ENCODE measurements around the gene IFNL1. TPM values are rescaled to one million over a fixed set of nuclear protein-coding genes. Genes with fewer than 3 reads are reported as not detected.

Gene IFNL1
- polyA plus RNA-seq (2013, experiment 1 of 2) = not detected
- not detected for polyA plus RNA-seq (2013, experiment 2 of 2)

DNA sequence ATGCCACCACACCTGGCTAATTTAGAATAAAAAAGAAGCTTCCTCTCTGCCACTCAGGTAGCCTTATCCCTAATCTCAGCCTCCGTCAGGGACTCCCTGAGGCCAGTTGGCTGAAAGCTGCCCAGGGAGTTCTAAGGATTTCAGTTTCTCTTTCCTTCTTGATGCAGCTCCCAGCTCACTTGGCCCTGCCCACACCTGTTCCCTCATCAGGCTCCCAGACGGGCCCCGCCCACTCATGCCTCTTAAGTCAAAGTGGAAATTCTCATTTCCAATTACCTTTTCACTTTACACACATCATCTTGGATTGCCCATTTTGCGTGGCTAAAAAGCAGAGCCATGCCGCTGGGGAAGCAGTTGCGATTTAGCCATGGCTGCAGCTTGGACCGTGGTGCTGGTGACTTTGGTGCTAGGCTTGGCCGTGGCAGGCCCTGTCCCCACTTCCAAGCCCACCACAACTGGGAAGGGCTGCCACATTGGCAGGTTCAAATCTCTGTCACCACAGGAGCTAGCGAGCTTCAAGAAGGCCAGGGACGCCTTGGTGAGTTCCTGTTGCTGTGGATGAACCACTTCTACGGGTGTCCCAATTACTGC, at the start of gene IFNL1:
TSS of gene IFNL1 (plus strand) at position 353 of the 591 bp plus-strand sequence. CDS start at position 368, 15 bp downstream.
- Histone ChIP-seq H3K18ac (ENCODE audit: low read length) (no peak within 1 kb of the TSS), H3K23ac (ENCODE audit: low read depth, low read length, poor library complexity) (peak within 1 kb of the TSS; percentile 75), H3K9me3 (replicated peaks in 1 of 2; ENCODE audit: control insufficient read depth in 2 of 2, insufficient read depth in 1 of 2, low read depth in 1 of 2, low read length in 2 of 2) (no peaks in the 10 kb centered on the region), H2AK5ac (ENCODE audit: low read depth, low read length) (no peak within 1 kb of the TSS), H3K27me3 (ENCODE audit: control insufficient read depth in 3 of 3, insufficient read depth in 3 of 3, low read depth in 1 of 3, low read length in 3 of 3) (peaks cover 0 to 46% (median 6%) of the 10 kb centered on the region in 3 experiments), H2BK5ac (ENCODE audit: low read length) (no peak within 1 kb of the TSS), H3K27ac (replicated peaks; ENCODE audit: low read length) (no peak within 1 kb of the TSS), H2AFZ (ENCODE audit: low read length) (no peak within 1 kb of the TSS), H2BK120ac (ENCODE audit: low read depth, low read length) (no peak within 1 kb of the TSS), H3K4ac (ENCODE audit: low read length) (no peak within 1 kb of the TSS), H3K14ac (ENCODE audit: low read length) (peak within 1 kb of the TSS; percentile 38), H3K4me2 (ENCODE audit: insufficient read depth, low read length, poor library complexity, severe bottlenecking) (no peak within 1 kb of the TSS), H4K8ac (ENCODE audit: low read depth, low read length) (no peak within 1 kb of the TSS), H4K91ac (ENCODE audit: low read depth, low read length, poor library complexity) (no peak within 1 kb of the TSS), H3K36me3 (replicated peaks in 1 of 2; ENCODE audit: control insufficient read depth in 2 of 2, insufficient read depth in 2 of 2, low read length in 2 of 2) (no peaks in the 10 kb centered on the region), H3K9ac (ENCODE audit: low read depth, low read length, poor library complexity) (peak within 1 kb of the TSS; percentile 40), H2BK12ac (ENCODE audit: low read length) (no peak within 1 kb of the TSS), H2BK15ac (ENCODE audit: low read length) (no peak within 1 kb of the TSS), H3K4me1 (ENCODE audit: control insufficient read depth in 2 of 2, insufficient read depth in 1 of 2, low read depth in 1 of 2, low read length in 2 of 2) (no peaks in the 10 kb centered on the region), H3K4me3 (ENCODE audit: low read length in 2 of 2) (peak within 1 kb of the TSS in 1 of 2 donors; percentile 63), H3K79me1 (ENCODE audit: low read depth, low read length) (no peaks in the 10 kb centered on the region)
- WGBS, 2 donors (ENCODE audit: extremely low coverage in 2 of 2, insufficient read length in 2 of 2, insufficient replicate concordance in 1 of 2) = no CpG with 5 or more reads among the region's 11 CpGs
- no peak for DNase-seq (ENCODE audit: low spot score)

- peak overlapping the region; percentile 83 for H2AFZ ChIP-seq (ENCODE audit: low read length)
- H3K79me1 ChIP-seq (ENCODE audit: low read depth, low read length) = no peaks in the 10 kb centered on the region
- H3K36me3 ChIP-seq (replicated peaks in 1 of 2; ENCODE audit: control insufficient read depth in 2 of 2, insufficient read depth in 2 of 2, low read length in 2 of 2) = no peaks in the 10 kb centered on the region
- no CpG with 5 or more reads among the region's 42 CpGs for WGBS, 2 donors (ENCODE audit: extremely low coverage in 2 of 2, insufficient read length in 2 of 2, insufficient replicate concordance in 1 of 2)
- no peak for DNase-seq (ENCODE audit: low spot score)
- H3K4me1 ChIP-seq (ENCODE audit: control insufficient read depth in 2 of 2, insufficient read depth in 1 of 2, low read depth in 1 of 2, low read length in 2 of 2) = peaks cover 0 to 2% of the 10 kb centered on the region in 2 donors
- H3K4me3 ChIP-seq (ENCODE audit: low read length in 2 of 2) = peak overlapping the region in 1 of 2 donors; percentile 1
- no peak overlapping the region for H3K27ac ChIP-seq (replicated peaks; ENCODE audit: low read length)
- H2BK15ac ChIP-seq (ENCODE audit: low read length) = peak overlapping the region; percentile 49
- no peak overlapping the region for H2BK12ac ChIP-seq (ENCODE audit: low read length)
- peak overlapping the region; percentile 63 for H2AK5ac ChIP-seq (ENCODE audit: low read depth, low read length)
- H3K4me2 ChIP-seq (ENCODE audit: insufficient read depth, low read length, poor library complexity, severe bottlenecking) = peak overlapping the region; percentile 33
- peaks cover 19 to 50% (median 38%) of the 10 kb centered on the region in 3 experiments for H3K27me3 ChIP-seq (ENCODE audit: control insufficient read depth in 3 of 3, insufficient read depth in 3 of 3, low read depth in 1 of 3, low read length in 3 of 3)
- H4K91ac ChIP-seq (ENCODE audit: low read depth, low read length, poor library complexity) = no peak overlapping the region
- H3K9me3 ChIP-seq (replicated peaks in 1 of 2; ENCODE audit: control insufficient read depth in 2 of 2, insufficient read depth in 1 of 2, low read depth in 1 of 2, low read length in 2 of 2) = peaks cover 0 to 9% of the 10 kb centered on the region in 2 donors
- H3K14ac ChIP-seq (ENCODE audit: low read length) = peak overlapping the region; percentile 71
- H2BK120ac ChIP-seq (ENCODE audit: low read depth, low read length) = peak overlapping the region; percentile 47
- no peak overlapping the region for H3K4ac ChIP-seq (ENCODE audit: low read length)
- H2BK5ac ChIP-seq (ENCODE audit: low read length) = peak overlapping the region; percentile 66
- H3K23ac ChIP-seq (ENCODE audit: low read depth, low read length, poor library complexity) = peak overlapping the region; percentile 43
- peak overlapping the region; percentile 85 for H3K18ac ChIP-seq (ENCODE audit: low read length)
- no peak overlapping the region for H3K9ac ChIP-seq (ENCODE audit: low read depth, low read length, poor library complexity)
- H4K8ac ChIP-seq (ENCODE audit: low read depth, low read length) = peak overlapping the region; percentile 17
These were observed 49.1 kb upstream of the IFNL1 start for GRCh38 chr19:39246951-39247669.

DNA sequence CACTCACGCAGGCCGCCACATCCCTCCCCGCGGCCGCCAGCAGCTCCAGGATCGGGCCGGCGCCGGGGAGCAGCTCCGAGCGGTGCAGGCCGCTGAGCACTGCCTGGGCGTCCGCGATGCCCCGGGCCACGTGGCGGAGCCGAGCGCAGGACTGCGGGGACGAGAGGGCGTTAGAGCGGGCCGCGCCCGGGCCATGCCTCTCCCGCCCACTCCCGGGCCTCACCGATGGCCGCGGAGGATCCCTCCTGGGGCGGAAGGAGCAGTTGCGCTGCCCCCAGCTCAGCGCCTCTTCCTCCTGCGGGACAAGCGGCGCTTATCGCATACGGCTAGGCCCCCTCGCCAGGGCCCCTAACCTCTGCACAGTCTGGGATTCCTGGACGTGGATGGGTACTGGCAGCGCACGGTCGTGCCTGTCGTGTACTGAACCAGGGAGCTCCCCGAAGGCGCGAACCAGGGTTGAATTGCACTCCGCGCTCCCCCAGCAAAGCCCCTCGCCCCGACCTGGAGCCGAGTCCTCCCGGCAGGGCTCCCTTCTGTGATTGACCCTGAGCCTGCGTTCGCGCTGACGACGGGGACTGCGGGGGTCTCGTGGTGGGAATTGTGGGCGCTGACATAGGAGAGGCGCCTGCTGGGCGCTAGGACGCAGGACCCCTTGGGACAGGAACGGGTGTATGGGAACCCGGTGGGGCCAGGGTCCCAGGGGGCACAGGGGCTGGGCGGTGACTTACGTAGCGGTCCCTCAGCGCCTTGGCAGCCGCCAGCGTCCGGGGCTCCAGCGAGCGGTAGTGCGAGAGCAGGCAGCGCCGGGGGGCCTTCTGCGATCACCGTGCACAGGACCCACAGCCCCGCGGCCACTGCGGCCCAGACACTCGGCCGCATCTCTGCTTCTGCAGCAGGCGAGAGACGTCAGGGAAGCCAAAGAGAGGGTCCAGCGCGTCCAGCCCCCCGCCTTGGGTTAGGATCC, 48.2 kb upstream of the IFNL1 start:
- H2AFZ ChIP-seq (ENCODE audit: low read length) = peak overlapping the region; percentile 83
- peak overlapping the region; percentile 49 for H2BK15ac ChIP-seq (ENCODE audit: low read length)
- WGBS, 2 donors (ENCODE audit: extremely low coverage in 2 of 2, insufficient read length in 2 of 2, insufficient replicate concordance in 1 of 2) = no CpG with 5 or more reads among the region's 92 CpGs
- H4K8ac ChIP-seq (ENCODE audit: low read depth, low read length) = no peak overlapping the region
- H3K4me3 ChIP-seq (ENCODE audit: low read length in 2 of 2) = peak overlapping the region; percentile 6 to 9
- peak overlapping the region; percentile 66 for H2BK5ac ChIP-seq (ENCODE audit: low read length)
- H3K9ac ChIP-seq (ENCODE audit: low read depth, low read length, poor library complexity) = no peak overlapping the region
- peak overlapping the region; percentile 33 for H3K4me2 ChIP-seq (ENCODE audit: insufficient read depth, low read length, poor library complexity, severe bottlenecking)
- H4K91ac ChIP-seq (ENCODE audit: low read depth, low read length, poor library complexity) = no peak overlapping the region
- H3K18ac ChIP-seq (ENCODE audit: low read length) = peak overlapping the region; percentile 85
- peaks cover 0 to 9% of the 10 kb centered on the region in 2 donors for H3K9me3 ChIP-seq (replicated peaks in 1 of 2; ENCODE audit: control insufficient read depth in 2 of 2, insufficient read depth in 1 of 2, low read depth in 1 of 2, low read length in 2 of 2)
- H2AK5ac ChIP-seq (ENCODE audit: low read depth, low read length) = peak overlapping the region; percentile 95
- H3K27ac ChIP-seq (replicated peaks; ENCODE audit: low read length) = no peak overlapping the region
- H3K27me3 ChIP-seq (ENCODE audit: control insufficient read depth in 3 of 3, insufficient read depth in 3 of 3, low read depth in 1 of 3, low read length in 3 of 3) = peaks cover 19 to 59% (median 38%) of the 10 kb centered on the region in 3 experiments
- no peaks in the 10 kb centered on the region for H3K79me1 ChIP-seq (ENCODE audit: low read depth, low read length)
- DNase-seq (ENCODE audit: low spot score) = no peak
- peaks cover 0 to 2% of the 10 kb centered on the region in 2 donors for H3K4me1 ChIP-seq (ENCODE audit: control insufficient read depth in 2 of 2, insufficient read depth in 1 of 2, low read depth in 1 of 2, low read length in 2 of 2)
- peak overlapping the region; percentile 71 for H3K14ac ChIP-seq (ENCODE audit: low read length)
- H2BK120ac ChIP-seq (ENCODE audit: low read depth, low read length) = peak overlapping the region; percentile 47
- no peaks in the 10 kb centered on the region for H3K36me3 ChIP-seq (replicated peaks in 1 of 2; ENCODE audit: control insufficient read depth in 2 of 2, insufficient read depth in 2 of 2, low read length in 2 of 2)
- peak overlapping the region; percentile 78 for H3K4ac ChIP-seq (ENCODE audit: low read length)
- H3K23ac ChIP-seq (ENCODE audit: low read depth, low read length, poor library complexity) = peak overlapping the region; percentile 73
- no peak overlapping the region for H2BK12ac ChIP-seq (ENCODE audit: low read length)

All from neuronal stem cell (in vitro differentiated cells).